NCI-H2107 treated with DMSO at 0.1 percent for 48 hours (cell line): ENCODE measurements around the gene APEH.

Source experiments
- DNase-seq: peaks from one replicate; lab custom pipeline; 2025; ENCODE audit not compliant: unreplicated experiment; lab: John Stamatoyannopoulos, UW

Gene APEH

DNA sequence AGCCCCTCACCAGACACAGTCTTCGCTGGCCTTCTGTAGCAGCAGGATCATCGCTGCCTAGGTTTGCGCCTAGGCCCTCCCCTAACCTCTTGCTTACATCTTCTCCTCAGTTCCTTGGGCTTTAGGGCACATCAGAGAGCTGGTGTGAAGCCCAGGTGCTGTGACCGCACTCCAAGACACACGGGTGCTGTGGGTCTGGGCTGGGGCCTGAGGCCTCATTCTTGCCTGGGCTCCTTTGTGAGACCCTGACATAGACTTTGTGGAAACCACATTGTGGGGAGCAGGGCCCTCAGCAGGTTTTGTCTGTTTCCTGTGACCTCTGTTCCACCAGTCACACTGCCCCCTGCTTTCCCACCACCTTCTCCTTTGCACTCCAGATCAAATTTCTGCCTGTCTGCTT, 37.3 kb downstream of the APEH start:
- DNase-seq, result no peak

DNA sequence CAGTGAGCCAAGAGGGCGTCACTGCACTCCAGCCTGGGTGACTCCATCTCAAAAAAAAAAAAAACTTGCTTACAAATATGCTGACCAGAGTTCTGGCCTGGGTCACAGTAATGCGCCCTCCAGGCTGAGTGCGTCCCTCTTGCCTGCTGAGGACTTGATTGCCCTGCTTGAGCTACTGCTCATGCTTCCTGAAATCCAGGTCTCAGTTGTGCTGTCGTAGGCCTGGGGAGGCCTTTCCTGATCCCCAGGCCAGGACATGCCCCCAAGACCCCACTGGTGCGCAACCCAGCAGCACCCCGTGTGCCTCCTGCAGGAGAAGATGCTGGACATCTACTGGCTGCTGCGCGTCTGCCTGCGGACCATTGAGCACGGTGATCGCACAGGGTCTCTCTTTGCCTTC, 38.0 kb downstream of the APEH start:
- no peak for DNase-seq

DNA sequence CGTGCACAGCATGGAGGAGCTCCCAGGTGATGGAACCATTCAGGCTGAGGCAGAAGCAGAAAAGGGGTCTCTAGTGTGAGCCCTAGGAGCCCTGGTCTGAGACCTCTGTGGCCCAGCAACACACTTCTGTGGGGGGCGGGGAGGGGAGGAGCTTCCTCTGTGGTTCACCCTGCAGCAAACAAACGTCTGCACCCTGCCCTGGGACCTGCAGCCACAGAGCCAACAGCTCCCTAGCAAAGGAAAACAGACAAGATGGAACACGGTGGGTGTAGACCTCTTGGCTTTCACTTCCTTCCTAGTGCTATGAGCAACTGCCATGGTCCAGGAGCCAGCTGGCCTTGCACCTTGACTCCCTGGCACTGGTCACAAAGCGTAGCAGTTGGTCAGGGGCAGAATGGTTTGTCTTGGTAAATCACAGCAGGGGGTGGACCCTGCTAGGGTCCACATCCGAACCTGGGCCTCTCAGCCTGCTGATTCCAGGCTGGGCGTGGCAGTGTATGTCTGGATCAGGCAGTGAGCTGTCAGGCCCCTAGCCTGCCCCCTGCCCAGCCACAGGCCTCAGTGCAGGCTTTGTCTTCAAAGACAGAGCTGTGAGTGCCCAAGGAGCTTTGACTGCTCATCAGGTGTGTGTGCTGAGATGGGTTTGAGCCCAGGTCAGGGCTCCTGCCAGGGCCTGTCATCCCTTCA, 38.6 kb downstream of the APEH start:
- DNase-seq, result no peak

DNA sequence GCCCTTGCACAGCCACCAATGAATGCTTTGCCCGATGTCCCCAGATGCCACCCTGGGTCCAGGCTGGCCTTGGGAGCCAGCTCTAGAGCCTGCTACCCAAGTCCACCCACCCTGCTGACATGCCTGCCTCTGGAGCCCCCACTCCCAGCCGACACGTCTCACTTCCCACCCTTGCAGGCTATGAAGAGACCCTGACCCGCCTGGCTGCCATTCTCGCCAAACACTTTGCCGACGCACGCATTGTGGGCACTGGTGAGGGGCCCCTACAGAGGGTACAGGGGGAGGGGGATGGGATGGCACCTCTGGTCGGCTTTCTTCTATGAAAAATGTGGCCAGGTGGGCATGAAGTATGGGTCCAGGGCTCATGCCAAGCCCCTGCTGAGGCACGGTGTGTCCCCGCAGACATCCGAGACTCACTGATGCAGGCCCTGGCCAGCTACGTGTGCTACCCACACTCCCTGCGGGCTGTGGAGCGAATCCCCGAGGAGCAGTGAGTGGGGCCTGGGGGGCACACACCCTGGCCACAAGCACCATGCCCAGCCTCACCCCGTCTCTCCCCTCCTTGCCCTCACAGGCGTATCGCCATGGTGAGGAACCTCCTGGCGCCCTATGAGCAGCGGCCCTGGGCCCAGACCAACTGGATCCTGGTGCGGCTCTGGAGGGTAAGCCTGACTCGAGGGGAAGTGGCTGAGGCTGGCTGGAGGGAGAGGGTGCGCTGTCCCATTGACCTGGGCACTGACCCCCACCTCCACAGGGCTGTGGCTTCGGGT, 39.4 kb downstream of the APEH start:
- DNase-seq, result no peak

DNA sequence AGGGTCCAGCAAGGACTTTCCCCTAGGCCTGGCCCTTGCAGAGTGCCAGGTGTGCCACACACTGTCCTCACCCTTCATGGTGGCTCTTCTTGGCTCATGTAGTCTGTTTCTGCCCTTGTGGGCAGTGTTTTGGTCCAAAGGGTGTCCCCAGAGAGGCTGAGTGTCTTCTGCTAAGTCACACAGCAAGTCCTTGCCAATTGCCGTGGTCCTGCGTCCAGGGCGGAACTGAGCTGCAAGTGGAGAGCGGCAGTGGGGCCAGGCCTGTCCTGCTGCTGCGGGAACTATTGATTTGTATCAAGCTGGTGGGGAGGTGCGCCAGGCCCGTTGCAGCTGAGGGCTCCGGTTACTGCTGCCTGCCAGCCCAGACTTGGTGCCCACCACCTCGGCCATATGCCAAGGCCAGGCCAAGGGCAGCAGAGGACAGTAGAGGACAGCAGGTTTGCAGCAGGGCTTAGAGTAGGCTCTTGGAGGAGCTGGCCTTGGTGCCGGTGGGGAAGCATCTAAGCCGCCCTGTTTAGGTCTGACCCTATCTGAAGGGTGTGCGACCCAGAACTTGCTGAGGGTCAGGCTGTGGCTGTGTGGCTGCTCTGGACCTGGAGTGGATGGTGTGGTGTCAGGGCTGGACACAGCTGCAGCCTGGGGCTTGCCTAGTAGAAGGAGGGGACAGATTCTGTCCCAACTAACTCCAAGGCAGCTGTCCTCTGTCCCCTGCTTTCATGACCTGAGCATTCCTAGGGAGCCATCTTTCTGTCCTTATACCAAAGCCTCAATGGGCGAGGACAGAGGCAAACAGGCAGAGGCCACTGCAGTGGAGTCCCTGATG, 40.8 kb downstream of the APEH start:
- no peak for DNase-seq

DNA sequence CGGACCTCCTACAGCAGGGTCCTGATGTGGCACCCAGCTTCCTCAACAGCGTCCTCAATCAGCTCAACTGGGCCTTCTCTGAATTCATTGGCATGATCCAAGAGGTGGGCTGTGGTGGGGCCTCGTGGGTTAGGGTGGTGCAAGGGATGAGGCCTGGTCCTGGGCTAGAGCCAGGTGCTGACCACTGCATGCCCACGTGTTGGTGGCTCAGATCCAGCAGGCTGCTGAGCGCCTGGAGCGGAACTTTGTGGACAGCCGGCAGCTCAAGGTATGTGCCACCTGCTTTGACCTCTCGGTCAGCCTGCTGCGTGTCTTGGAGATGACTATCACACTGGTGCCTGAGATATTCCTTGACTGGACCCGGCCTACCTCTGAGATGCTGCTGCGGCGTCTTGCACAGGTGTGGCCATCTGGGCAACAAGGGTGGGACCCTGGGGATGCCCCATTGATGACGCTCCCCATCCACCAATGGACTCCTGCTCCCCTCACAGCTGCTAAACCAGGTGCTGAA, 41.5 kb downstream of the APEH start:
- no peak for DNase-seq

DNA sequence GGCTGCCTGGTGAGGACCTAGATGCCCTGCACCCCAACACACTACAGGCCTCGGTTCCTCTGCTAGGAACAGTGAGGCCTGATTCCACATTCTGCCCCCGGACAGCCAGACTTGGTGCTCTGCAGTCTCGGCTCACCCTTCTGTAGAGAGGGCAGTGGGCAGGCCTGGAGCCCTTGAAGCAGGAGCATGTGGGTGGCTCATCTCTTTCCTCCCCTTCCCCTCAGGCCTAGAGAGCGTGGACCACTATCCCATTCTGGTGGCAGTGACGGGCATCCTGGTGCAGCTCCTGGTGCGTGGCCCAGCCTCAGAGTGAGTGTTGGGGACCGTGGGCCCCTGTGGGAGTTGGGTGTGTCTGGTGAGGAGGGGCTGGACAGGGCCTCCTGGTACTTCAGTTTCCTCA, 42.0 kb downstream of the APEH start:
- no peak for DNase-seq

DNA sequence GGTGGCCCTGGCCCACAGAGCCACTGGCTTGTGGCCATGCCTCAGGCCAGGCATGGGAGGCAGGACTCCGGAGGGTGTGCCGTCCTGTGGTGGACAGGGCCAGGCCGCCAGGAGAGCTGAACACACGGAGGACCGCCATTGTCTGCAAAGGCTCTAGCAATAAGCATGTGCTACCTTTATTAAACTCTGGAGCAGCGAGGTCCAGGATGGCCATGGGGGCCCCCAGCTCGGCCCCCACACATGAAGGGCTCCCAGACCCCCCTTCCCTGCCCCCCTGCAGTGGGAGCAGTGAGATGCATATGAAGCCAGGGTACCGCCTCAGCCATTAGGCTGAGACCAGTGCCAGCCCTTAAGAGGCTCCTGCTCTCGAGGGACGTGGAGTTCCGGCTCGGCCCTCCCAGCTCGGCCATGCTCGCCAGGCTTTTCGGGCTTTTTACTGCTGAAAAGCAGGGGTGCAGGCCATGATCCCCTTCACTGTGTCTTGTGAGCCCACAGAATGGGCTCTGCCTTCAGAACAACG, 42.6 kb downstream of the APEH start:
- no peak for DNase-seq

DNA sequence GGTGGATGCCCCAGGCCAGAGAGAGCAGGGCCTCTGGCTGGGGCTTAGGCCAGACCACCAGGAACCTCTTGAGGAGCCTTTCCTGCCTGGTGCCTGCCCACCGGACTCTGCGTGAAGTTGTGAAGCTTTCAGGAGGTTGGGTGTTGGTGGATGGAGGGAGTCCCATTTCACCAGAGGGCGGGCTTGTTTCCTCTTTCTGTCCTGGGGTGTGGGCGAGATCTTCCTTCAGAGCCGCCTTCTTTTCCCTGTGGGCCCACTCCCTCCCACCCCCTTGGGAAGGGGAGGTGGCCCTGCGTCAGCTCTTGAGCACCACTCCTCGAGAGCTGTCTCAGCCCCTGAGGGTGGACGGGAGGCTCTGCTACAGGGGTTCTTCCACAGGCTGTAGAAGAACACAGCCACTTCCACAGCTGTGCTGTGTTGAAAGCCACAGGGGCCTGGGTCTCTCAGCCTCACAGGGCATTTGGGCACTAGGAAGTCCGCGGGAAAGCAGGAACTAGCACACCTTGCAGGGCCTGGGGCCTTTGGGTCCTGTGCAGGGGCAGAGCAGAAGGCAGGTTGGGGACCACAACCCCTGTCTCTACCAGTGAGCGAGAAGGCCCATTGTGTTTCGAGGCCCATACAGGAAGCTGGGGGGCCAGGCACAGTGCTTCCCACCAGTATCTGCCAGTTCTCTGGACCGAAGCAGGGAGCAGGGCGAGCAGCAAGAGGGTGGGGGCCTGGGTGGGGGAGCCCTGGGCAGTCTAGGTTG, 43.2 kb downstream of the APEH start:
- DNase-seq, result no peak

DNA sequence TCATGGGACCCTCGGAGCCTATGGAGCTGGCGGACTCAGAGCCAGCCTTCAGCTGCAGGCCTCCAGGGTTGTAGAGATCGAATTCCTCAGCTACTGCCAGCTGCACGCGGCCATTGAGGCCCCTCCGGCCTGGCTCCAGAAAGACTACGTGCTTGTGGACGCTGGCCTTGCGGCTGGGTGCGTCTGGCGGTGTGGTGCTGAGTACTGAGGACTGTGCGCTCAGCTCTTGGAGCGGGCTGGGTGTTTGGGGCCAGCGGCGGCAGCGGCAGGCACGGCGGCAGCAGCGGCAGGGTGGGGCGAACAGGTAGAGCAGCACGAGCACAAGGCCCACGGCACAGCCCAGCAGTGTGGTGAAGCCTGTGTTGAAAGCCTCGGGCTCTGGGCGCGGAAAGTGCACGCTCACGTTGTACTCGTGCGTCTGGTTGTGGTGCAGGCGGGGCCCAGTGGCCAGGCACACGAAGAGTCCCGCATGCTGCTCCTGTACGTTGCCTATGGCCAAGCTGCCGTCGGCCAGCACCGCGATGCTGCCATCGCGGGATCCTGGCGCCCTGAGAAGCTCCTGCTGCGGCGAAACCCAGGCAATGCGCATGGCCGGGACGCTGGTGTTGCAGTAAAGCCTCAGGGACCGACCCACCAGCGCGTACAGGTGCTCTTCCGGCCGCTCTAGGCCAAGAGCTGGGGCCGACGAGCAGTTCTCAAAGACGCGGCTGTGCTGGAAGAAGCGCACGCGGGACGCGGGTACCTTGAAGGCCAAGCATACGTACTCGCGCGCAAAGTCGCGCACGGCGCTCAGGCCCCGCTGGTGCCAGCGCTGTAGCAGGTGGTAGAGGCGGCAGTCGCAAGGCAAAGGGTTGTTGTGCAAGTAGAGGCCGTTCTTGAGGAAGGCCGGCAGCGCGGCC, 44.1 kb downstream of the APEH start:
- no peak for DNase-seq

DNA sequence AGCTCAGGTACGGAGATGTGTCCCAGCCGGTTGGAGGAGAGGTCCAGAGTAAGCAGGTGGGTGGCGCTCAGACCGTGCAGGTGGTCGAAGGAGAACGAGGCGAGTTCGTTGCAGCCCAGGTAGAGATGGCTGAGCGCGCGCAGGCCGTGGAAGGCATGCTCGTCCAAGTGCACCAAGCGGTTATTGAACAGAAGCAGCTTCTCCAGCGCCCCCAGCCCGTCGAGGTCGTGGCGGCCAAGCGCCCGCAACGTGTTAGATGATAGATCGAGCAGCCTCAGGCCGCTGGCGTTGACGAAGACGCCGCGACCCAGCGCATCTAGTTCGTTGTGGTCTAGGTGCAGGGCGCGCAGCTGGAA, 44.7 kb downstream of the APEH start:
- DNase-seq, result no peak

DNA sequence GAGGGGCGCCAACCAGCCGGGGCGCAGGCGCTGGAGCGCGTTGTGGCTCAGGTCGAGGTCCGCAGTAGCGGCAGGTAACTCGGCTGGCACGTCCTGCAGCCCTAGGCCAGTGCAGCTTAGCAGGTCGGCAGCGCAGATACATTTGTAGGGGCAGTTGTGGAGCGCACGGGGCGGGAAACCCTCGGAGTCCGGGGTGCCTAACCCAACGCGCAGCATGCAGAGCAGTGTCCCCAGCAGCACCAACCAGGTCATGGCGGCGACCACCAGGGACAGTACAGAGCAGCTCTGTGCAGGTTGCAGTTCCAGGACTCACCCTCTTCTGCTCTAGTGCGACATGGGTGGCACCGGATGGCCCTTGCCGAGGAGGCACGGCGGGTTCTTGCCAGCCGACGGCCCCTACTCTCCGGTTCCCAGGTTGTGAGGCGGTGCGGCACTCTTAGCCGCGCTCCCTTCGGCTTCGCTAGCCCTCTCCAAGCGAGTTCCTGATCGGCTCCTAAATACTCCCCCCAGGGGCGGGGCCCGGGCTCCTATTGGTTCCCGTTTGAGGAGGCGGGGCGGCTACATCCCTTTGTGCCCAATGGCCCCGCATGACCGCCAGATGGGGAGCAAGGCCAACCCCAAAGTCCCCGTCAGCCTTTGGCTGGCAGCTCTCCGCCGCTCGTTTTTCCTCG, 45.2 kb downstream of the APEH start, which contains the start of gene AMIGO3:
TSS of gene AMIGO3 (minus strand) at position 471 of the 671 bp plus-strand sequence. CDS start at position 252, 219 bp downstream.
- DNase-seq, result no peak

DNA sequence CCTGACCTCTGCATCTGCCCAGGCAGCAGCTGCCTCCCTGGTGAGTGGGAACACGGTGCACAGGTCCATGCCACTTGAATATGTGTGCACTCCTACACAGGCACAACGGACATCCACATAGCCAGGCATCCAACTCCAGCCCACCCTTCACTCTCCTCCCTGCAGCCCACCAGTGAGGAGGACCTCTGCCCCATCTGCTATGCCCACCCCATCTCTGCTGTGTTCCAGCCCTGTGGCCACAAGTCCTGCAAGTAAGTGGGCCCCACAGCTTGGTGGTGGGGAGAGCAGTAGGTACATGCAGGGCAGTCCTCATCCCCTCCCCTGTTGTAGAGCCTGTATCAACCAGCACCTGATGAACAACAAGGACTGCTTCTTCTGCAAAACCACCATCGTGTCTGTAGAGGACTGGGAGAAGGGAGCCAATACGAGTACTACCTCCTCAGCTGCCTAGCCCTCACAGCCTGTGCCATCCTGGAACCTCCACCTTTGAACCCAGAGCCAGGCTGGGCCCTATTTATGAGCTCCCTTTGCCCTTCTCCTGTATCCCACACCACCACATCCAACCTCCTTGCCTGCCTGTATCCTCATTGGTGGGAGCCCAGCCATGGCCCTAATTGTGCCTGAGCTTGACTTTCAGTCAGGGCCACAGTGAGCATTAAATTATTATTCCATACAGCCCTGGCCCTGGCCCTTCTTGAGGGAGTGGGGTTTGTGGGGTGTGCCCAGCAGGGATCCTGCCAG, 46.9 kb downstream of the APEH start:
- no peak for DNase-seq

DNA sequence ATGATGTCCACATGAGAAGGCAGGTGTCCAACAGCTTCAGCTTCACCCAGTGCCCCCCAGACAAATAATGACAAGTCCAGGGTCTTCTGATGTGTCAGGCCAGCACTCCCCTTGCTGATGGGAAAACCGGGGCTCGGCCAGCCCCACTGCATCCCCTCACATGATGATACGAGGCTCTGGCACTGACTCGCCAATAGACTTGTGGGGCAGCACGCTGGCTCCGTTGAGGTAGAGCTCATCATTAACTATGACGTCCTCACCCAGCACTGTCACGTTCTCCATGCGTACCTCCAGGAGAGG, 47.4 kb downstream of the APEH start:
- DNase-seq, result no peak

DNA sequence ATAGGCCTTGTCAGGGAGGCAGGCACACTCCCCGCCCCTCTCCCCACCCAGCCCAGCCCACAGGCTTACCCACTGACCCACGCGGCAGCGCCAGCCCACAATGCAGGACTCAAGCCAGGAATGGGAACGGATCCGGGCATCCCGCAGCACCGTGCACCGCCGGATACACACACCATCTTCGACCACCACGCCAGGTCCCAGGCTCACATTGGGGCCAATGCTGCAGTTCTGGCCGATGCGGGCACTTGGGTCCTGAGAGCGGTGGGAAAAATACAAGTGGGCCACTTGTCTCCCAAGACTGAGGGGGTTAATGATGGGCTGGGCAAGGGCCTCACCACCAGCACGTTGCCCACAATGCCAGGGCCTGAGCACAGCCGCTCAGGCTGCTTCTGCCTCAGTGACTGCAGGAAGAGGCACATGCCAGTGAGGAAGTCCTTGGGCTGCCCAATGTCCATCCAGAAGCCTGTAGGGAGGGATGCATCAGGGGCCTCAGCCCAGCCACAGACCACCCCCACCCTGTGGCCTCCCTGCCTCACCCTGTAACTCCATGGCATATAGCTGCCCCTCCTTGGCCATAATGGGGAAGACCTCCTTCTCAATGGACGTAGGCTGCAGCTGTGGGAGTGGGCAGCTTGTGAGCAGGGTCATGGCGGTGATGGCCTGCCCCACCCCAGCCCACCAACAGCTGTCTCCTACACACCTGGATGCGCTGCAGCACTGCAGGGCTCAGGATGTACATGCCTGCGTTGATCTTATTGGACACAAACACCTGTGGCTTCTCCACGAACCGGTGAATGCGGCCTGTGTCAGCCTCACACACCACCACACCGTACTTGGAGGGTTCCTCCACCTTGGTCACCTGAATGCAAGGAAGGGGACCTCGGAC, 48.0 kb downstream of the APEH start:
- no peak for DNase-seq

DNA sequence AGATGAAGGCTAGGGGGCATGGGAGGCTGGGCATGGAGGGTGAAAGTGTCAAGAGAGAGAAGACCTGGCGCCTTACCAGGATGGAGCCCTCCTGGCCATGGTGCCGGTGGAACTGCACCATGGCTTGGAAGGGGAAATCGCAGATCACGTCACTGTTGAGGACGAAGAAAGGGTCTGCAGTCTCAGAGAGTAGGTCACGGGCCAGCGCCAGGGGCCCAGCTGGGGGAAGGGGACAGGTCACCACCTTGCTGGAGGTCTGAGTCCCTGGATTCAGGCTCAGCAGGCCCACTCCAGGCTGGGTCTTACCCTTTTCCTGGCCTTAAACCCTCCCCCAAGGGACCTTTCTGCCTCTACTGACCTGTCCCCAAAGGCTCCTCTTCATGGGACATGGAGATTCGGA, 48.7 kb downstream of the APEH start:
- no peak for DNase-seq

DNA sequence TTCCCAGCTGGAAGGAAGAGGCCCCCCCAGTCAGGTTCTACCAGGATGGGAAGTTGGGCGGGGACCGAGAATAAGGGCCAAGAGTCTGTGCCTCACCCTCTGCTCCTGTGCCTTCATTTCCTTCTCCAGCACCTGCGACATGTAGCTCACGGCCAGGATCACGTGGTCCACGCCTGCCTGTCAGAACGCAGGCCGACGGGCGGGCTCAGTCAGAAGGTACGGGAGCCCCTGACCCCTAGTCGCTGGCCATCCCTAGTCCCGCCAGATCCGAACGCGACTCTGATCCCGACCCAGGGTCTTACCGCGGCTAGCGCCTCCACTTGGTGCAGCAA, 49.1 kb downstream of the APEH start:
- peak; percentile 2 for DNase-seq
